B cell (primary cell): ENCODE measurements around the gene FZR1. TPM values are rescaled to one million over a fixed set of nuclear protein-coding genes. Genes with fewer than 3 reads are reported as not detected.

Experiments
- ATAC-seq: fragments of 200-7000 bp; cut with Tn5 transposase; one replicate; pipeline ENCODE4 v1.10.0; 2021; ENCODE audit warnings: low read depth, mild to moderate bottlenecking, moderate number of reproducible peaks, moderate library complexity
- CTCF ChIA-PET: fragments of 350-600 bp; sonication (Branson Sonifier 250); formaldehyde crosslinking; loops from one replicate; lab custom pipeline; 2021; ENCODE audit warnings: antibody characterized with exemption, inconsistent platforms; lab: Charles Lee
- POLR2A ChIA-PET: fragments of 350-600 bp; sonication (Branson Sonifier 250); formaldehyde crosslinking; loops from one replicate; lab custom pipeline; 2021; ENCODE audit warnings: antibody characterized with exemption; lab: Charles Lee
- DNase-seq: peaks from one replicate; pipeline ENCODE4 v3.0.0; 2013
- H2AFZ ChIP-seq: 2 replicates; pipeline ENCODE4 v1.6.1; 2012; ENCODE audit warnings: mild to moderate bottlenecking, low read depth, low read length; ENCODE audit not compliant: insufficient read depth, poor library complexity, severe bottlenecking
- H3K27ac ChIP-seq, 2 donors: 1 replicate in 1 of 2; 2 replicates in 1 of 2; pipeline ENCODE4 v1.5.1; 2012 to 2013; ENCODE audit warnings: low read length in 2 of 2, mild to moderate bottlenecking in 2 of 2, moderate library complexity in 1 of 2
- H3K27me3 ChIP-seq, 4 experiments: fragments of 200-600 bp in 1 of 4; sonication (generic) in 1 of 4; replicated peaks in 1 of 4; 1 replicate in 2 of 4; 2 replicates in 2 of 4; pipeline versions ENCODE4 v1.6.1 to v1.7.0; 2013 to 2016; ENCODE audit warnings: low read length in 3 of 4, mild to moderate bottlenecking in 2 of 4, mixed read lengths in 1 of 4, moderate library complexity in 1 of 4; ENCODE audit not compliant: insufficient read depth in 4 of 4, control insufficient read depth in 3 of 4; ENCODE audit errors: control extremely low read depth in 1 of 4
- H3K36me3 ChIP-seq, 2 experiments: replicated peaks in 1 of 2; 1 replicate in 1 of 2; 2 replicates in 1 of 2; pipeline versions ENCODE4 v1.6.1 to v1.7.1; 2013; ENCODE audit warnings: low read length in 1 of 2; ENCODE audit not compliant: insufficient read depth in 2 of 2, control insufficient read depth in 1 of 2; ENCODE audit errors: control extremely low read depth in 1 of 2, extremely low read depth in 1 of 2
- H3K4me1 ChIP-seq, 2 donors: fragments of 200-600 bp in 1 of 2; sonication (generic) in 1 of 2; 1 replicate in 1 of 2; 2 replicates in 1 of 2; pipeline versions ENCODE4 v1.5.1 to v1.6.1; 2013 to 2017; ENCODE audit warnings: low read length in 2 of 2; ENCODE audit not compliant: control insufficient read depth in 2 of 2, insufficient read depth in 2 of 2
- H3K4me2 ChIP-seq: replicated peaks from 2 replicates; pipeline ENCODE3; 2012; ENCODE audit warnings: mild to moderate bottlenecking, low read depth, low read length; ENCODE audit not compliant: poor library complexity, severe bottlenecking
- H3K4me3 ChIP-seq, 5 experiments: fragments of 200-600 bp in 1 of 5; sonication (generic) in 1 of 5; 1 replicate in 3 of 5; 2 replicates in 2 of 5; pipeline versions ENCODE4 v1.5.1 to v1.7.0; 2011 to 2016; ENCODE audit warnings: low read length in 4 of 5, mild to moderate bottlenecking in 4 of 5, low read depth in 2 of 5, control low read depth in 1 of 5, moderate library complexity in 1 of 5; ENCODE audit not compliant: insufficient read depth in 1 of 5; ENCODE audit errors: control extremely low read depth in 1 of 5, extremely low read depth in 1 of 5
- H3K79me2 ChIP-seq: fragments of 200-600 bp; sonication (generic); one replicate; pipeline ENCODE4 v1.6.0; 2016; ENCODE audit warnings: low read length; ENCODE audit not compliant: control insufficient read depth, insufficient read depth
- H3K9ac ChIP-seq: fragments of 200-600 bp; sonication (generic); 2 replicates; pipeline ENCODE4 v1.6.1; 2017; ENCODE audit warnings: mild to moderate bottlenecking, low read length, moderate library complexity
- H3K9me3 ChIP-seq, 3 donors: one replicate each; pipeline versions ENCODE4 v1.6.1 to v1.7.1; 2013; ENCODE audit warnings: low read length in 2 of 3; ENCODE audit not compliant: control insufficient read depth in 2 of 3, insufficient read depth in 1 of 3; ENCODE audit errors: control extremely low read depth in 1 of 3
- H4K20me1 ChIP-seq: 2 replicates; pipeline ENCODE4 v1.6.0; 2012; ENCODE audit warnings: mild to moderate bottlenecking, low read length; ENCODE audit not compliant: insufficient read depth, control insufficient read depth, poor library complexity, severe bottlenecking
- H3K27ac Mint-ChIP-seq: one replicate; pipeline ENCODE4 v1.8.0; 2021; ENCODE audit warnings: mixed read lengths
- H3K27me3 Mint-ChIP-seq: one replicate; pipeline ENCODE4 v1.8.0; 2021; ENCODE audit warnings: mixed read lengths
- H3K4me1 Mint-ChIP-seq: one replicate; pipeline ENCODE4 v1.8.0; 2021; ENCODE audit warnings: mixed read lengths
- H3K4me3 Mint-ChIP-seq: one replicate; pipeline ENCODE4 v1.8.0; 2021; ENCODE audit warnings: mixed read lengths
- H3K9me3 Mint-ChIP-seq: one replicate; pipeline ENCODE4 v1.8.0; 2022; ENCODE audit warnings: mixed read lengths; ENCODE audit not compliant: insufficient read depth
- EZH2 ChIP-seq: IDR thresholded peaks from 2 replicates; pipeline ENCODE4 v1.6.1; 2012; ENCODE audit warnings: borderline replicate concordance, low read depth, mild to moderate bottlenecking, moderate library complexity, low read length; ENCODE audit not compliant: insufficient read depth, poor library complexity, severe bottlenecking
- WGBS: methylation state at CpG from one replicate; pipeline ENCODE4 v1.1.5; 2013; ENCODE audit warnings: missing lambda C conversion rate; ENCODE audit not compliant: insufficient coverage; 5-methylcytosine and 5-hydroxymethylcytosine counted together
- intact Hi-C: fragments of 100-400 bp; cut with micrococcal nuclease; formaldehyde crosslinking; loops from one replicate; pipeline ENCODE4 v1.10.0; 2022
- polyA plus RNA-seq: library from polyadenylated mRNA; depleted of rRNA; stranded (reverse); fragments of >200 nt; gene quantifications from 2 replicates; pipeline ENCODE4 v1.2.3, GENCODE V29; 2012
- total RNA-seq, 2 donors: library from RNA; stranded (reverse); fragments of 120-200 nt in 1 of 2; gene quantifications; 1 replicate in 1 of 2; 2 replicates in 1 of 2; pipeline versions ENCODE4 v1.2.3 to v1.2.4, GENCODE V29; 2013 to 2022
- TF ChIP-seq, protein P1 (sequence below): fragments of 200-600 bp; IDR thresholded peaks from one replicate; pipeline ENCODE4 v1.8.0; 2022; ENCODE audit warnings: antibody characterized with exemption, mild to moderate bottlenecking

Gene FZR1
- total and polyA plus RNA-seq, 2 donors (not counting 1 experiment from before 2014, with no cell fraction given) = 83.5 to 96.1 TPM

DNA sequence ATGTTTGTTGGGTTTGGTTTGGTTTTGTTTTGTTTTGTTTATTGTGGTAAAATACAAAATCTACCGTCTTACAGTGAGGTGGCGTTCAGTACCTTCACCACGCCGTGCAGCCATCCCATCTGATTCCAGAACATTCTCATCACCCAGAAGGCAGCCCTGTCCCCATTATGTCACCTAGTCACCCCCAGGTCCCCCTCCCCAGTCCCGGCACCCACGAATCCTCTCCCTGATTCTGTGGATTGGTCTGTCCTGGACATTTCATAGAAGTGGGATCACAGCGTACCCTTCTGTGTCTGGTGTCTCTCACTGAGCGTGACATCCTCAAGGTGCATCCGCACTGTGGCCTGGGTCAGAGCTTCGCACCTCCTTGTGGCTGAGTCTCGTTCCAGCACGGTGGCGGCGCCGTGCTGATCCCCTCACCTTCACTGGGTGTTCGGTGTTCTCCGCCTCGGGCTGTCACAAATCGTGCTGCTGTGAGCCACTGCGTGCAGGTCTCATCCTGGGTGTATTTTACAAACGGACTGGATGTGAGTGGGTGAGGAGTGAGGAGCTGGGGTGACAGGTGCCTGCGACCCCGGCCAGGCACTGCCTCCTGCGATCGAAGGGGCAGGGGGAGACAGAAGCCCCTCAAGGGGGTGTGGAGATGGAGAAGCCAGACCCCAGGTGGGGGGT is 32.3 kb downstream of the FZR1 start:
- 92% methylated on average over 24 of the region's 25 CpGs for WGBS
- peak; percentile 36 for DNase-seq
- H3K27ac Mint-ChIP-seq = no peak overlapping the region
- peaks cover 0 to 21% of the 10 kb centered on the region in 2 experiments for H3K36me3 ChIP-seq
- no peak overlapping the region for H3K4me3 Mint-ChIP-seq
- intact Hi-C loops = no loop called here
- H3K27ac ChIP-seq = no peak overlapping the region
- no peak overlapping the region for H3K4me3 ChIP-seq
- H2AFZ ChIP-seq = no peak overlapping the region
- no peaks in the 10 kb centered on the region for H3K9me3 Mint-ChIP-seq
- POLR2A ChIA-PET = no interaction called here
- CTCF ChIA-PET = interaction anchor here (1.5 kb wide), 1 partner anchor 8 kb away, joined by 3 read pairs; no protein-coding TSS in a partner anchor
- ATAC-seq = no peak
- H3K27me3 Mint-ChIP-seq = no peaks in the 10 kb centered on the region
- TF ChIP-seq EZH2 = no peak
- TF ChIP-seq, protein P1, sequence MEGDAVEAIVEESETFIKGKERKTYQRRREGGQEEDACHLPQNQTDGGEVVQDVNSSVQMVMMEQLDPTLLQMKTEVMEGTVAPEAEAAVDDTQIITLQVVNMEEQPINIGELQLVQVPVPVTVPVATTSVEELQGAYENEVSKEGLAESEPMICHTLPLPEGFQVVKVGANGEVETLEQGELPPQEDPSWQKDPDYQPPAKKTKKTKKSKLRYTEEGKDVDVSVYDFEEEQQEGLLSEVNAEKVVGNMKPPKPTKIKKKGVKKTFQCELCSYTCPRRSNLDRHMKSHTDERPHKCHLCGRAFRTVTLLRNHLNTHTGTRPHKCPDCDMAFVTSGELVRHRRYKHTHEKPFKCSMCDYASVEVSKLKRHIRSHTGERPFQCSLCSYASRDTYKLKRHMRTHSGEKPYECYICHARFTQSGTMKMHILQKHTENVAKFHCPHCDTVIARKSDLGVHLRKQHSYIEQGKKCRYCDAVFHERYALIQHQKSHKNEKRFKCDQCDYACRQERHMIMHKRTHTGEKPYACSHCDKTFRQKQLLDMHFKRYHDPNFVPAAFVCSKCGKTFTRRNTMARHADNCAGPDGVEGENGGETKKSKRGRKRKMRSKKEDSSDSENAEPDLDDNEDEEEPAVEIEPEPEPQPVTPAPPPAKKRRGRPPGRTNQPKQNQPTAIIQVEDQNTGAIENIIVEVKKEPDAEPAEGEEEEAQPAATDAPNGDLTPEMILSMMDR = no peak
- no peaks in the 10 kb centered on the region for H3K27me3 ChIP-seq
- H3K9me3 ChIP-seq = peaks cover 0 to 8% (median 0%) of the 10 kb centered on the region in 3 donors
- H4K20me1 ChIP-seq = peaks cover 19% of the 10 kb centered on the region
- H3K4me1 Mint-ChIP-seq = no peaks in the 10 kb centered on the region
- no peaks in the 10 kb centered on the region for H3K79me2 ChIP-seq
- no peaks in the 10 kb centered on the region for H3K4me1 ChIP-seq
- H3K4me2 ChIP-seq = no peak overlapping the region
- H3K9ac ChIP-seq = no peak overlapping the region
